ENCODE measurements around the gene LAMA3. TPM values are rescaled to one million over a fixed set of nuclear protein-coding genes. Genes with fewer than 3 reads are reported as not detected.
"Not testable (repeated sequence)": the region's sequence is repeated elsewhere in the genome, so short reads cannot be mapped to it uniquely, and the experiment has no call there.

The LAMA3 gene
- total RNA-seq, 1 experiment from 2014 or later: 6.4 TPM

- H3K4me3 ChIP-seq, H3K27me3 ChIP-seq, DNase-seq: not testable (repeated sequence)
- H3K9me3 ChIP-seq: peaks cover 11% of the 10 kb centered on the region
- peaks cover 27% of the 10 kb centered on the region for H3K36me3 ChIP-seq
Observed at GRCh38 chr18:23716079-23716478, 26.8 kb downstream of the LAMA3 start.

GRCh38 chr18:23716516-23716915 is 27.3 kb downstream of the LAMA3 start:
- Histone ChIP-seq H3K27me3 (no peaks in the 10 kb centered on the region), H3K4me3 (no peak overlapping the region), H3K36me3 (peaks cover 31% of the 10 kb centered on the region), H3K9me3 (peaks cover 11% of the 10 kb centered on the region)
- peak; percentile 46 for DNase-seq

DNA sequence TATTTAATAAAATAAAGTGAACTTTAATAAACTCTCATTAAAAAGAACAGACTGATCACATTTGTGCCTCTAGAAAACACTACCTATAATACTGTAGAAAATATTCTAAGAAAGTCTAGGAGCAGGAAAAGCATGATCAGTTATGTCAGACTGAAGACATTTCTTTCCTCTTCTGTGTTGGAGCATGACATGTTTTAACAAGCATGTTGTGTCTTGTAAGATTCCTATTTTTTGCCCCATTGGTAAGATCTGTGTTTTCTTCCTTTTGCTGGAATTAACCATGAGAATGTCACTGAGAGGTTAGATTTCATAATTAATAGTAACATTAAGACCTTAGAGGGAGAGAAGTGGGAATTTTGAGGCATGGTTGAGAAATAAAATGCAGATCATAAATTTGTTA is 27.7 kb downstream of the LAMA3 start:
- Histone ChIP-seq H3K9me3 (peaks cover 11% of the 10 kb centered on the region), H3K27me3 (no peaks in the 10 kb centered on the region), H3K36me3 (peaks cover 34% of the 10 kb centered on the region), H3K4me3 (no peak overlapping the region)
- no peak for DNase-seq

DNA sequence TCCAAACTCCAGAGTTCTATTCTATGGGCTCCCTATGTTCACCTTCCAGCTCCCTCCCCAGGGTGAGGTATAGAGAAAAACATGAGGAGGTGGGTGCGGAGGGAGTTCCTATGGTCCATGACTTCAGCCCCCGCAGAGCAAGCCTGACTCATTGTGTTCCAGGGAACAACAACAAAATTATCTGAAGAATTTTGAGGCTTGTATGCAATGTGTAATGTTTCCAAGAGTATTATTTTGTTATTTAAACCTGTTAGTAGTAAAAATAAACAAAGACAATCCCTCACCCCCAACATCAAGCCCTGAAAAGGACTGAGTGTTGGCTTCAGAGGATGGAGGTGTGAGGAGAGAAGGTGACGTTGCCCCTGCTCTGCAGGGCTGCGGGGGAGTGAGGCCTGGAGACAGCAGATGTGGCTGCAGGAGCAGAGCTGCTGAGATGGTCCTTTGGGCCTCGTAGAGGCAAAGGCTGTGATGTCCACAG is 29.0 kb downstream of the LAMA3 start:
- Histone ChIP-seq H3K36me3 (peaks cover 38% of the 10 kb centered on the region), H3K27me3 (no peaks in the 10 kb centered on the region), H3K4me3 (no peak overlapping the region), H3K9me3 (peaks cover 11% of the 10 kb centered on the region)
- peak; percentile 80 for DNase-seq

GRCh38 chr18:23718731-23719130 is 29.5 kb downstream of the LAMA3 start:
- no peak for DNase-seq
- Histone ChIP-seq H3K27me3 (no peaks in the 10 kb centered on the region), H3K9me3 (peaks cover 11% of the 10 kb centered on the region), H3K36me3 (peaks cover 38% of the 10 kb centered on the region), H3K4me3 (no peak overlapping the region)

DNA sequence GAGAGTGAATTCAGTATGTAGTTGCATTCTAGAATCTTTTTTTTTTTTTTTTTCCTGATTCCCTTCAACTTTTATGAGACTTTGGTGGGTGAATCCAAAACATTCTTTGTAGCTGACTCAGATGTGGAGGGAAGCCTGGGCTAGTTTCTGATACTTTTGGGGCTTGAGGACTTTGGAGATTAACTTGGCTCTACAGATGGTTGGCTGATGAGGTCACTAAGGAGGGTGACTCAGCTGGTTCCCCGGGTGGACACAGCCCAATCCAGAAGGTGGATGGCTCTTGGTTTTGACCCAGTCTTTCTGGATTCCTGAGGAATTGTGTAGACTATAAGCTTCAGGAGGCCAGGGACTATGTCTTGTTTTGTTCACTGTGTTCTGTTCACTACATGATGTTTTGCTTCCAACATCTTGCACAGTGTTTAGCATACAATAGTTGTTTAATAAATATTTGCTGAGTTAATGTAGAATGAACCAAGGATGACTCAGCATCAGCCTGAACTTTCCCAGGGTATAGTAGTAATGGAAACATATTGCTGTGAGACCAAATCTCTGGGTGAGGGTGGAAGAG is 30.5 kb downstream of the LAMA3 start:
- DNase-seq: peak; percentile 87
- Histone ChIP-seq H3K27me3 (no peaks in the 10 kb centered on the region), H3K36me3 (peaks cover 37% of the 10 kb centered on the region), H3K9me3 (peaks cover 11% of the 10 kb centered on the region), H3K4me3 (no peak overlapping the region)

DNA sequence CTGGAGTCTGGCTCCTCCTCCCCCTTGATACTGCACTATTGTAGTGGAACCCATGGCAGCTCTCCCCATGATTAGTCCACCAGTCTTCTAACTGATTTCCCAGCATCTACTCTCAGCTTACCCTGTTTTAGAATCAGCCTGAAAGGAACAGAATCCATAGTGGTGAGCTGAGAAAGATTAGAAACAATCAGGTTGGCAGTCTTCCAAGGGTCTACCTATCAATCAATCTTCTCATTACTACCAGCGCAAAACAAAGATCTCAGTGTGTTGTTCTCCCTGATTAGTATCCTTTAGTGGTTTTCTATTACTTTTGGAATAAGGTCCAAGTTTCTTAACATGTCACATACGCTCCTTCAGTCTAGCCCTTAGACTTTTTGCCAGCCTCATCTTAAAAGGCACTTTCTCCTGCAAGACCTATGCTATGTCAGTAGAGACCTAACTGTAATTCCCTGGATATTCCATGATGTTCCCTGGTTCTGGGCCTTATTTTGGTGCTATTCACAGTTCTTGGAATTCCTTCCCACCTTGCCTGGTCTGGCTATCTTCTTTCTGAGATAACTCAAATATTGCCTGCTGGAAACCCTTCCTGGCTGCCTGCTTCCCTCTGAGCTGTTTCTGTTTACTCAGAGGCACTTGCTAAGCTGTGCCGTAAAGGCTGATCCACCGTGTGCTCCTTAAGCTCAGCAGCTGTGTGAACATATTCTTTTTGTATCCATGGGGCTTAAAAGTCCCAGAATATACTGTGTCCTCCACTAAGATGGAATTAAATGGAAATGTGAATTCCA is 32.6 kb downstream of the LAMA3 start:
- Histone ChIP-seq H3K9me3 (peaks cover 11% of the 10 kb centered on the region), H3K36me3 (peaks cover 27% of the 10 kb centered on the region), H3K4me3 (no peak overlapping the region), H3K27me3 (no peaks in the 10 kb centered on the region)
- DNase-seq: peak; percentile 27

DNA sequence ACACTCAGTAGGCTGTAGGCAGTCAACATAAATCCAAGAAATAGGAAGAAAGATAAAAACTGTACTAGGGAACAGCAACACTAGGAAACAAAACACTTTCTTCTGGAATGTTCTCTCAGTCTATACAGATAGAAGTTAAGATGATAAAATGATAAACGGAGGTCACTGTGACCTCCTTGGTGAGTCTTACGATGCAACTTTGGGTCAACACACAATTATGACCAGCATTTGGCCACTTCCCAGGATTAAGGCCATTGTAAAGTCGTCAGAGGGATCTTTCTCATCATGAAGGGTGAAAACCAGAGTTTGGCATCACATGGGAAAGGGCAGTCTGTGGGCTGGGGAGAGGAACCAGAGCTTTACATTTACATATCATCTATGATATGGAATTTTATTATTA is 33.4 kb downstream of the LAMA3 start:
- H3K27me3 ChIP-seq: no peaks in the 10 kb centered on the region
- peaks cover 11% of the 10 kb centered on the region for H3K9me3 ChIP-seq
- no peak for DNase-seq
- H3K4me3 ChIP-seq: no peak overlapping the region
- peaks cover 27% of the 10 kb centered on the region for H3K36me3 ChIP-seq

DNA sequence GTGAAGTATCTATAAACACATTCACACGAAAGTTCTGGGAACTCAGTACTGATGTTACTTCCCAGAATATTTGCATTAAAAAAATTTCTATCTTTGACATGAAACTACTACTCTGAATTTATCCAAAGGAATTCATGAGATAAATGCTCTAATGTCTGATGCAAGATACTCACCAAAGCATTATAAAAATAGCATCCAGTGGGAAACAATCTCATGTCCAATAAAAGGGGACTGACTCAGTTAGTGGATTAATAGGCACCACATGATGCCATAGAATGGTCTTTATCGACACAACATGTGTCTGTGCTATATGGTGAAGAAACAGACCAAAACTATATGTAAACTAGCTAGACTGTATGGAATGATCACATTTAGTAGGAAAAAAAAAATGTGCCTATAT is 33.9 kb downstream of the LAMA3 start:
- peaks cover 11% of the 10 kb centered on the region for H3K9me3 ChIP-seq
- no peak for DNase-seq
- H3K36me3 ChIP-seq: peaks cover 27% of the 10 kb centered on the region
- H3K4me3 ChIP-seq: no peak overlapping the region
- H3K27me3 ChIP-seq: no peaks in the 10 kb centered on the region

DNA sequence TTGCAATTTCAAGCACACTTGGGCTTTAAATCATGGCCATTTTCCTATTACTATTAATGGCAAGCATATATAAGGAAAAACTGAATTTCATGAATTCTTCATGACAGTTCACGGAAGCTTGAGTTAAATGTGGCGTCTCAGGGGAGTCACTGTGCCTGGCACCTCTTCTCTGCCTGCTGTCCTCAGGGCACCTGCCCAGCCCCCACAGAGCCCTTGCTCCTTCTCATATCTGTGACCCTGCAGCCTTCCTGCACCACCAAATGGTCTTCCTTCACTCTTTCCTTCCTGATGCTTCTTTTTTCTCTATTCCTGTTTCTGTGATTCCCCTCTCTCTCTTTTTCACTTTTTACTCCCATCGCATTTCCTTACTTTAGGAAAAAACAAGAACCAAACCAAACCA is 35.4 kb downstream of the LAMA3 start:
- Histone ChIP-seq H3K4me3 (no peak overlapping the region), H3K9me3 (peaks cover 11% of the 10 kb centered on the region), H3K27me3 (no peaks in the 10 kb centered on the region), H3K36me3 (peaks cover 27% of the 10 kb centered on the region)
- no peak for DNase-seq

DNA sequence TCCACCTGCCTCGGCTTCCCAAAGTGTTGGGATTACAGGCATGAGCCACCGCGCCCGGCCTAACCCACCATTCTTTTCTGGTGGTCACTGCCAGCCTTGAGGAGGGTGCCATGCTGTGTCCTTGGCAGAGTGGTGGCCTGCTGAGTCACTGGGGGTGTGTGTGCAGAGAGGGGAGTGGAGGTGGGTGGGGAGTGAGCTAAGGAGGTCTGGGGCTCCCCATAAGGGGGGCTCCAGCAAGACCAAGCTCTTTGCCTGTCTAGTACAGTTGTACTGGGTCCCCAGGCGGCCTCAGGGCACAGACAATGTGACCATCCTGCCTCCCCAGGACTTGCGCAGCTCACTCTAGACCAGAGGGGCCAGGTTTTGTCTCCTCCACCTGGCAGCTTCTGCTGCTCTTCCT is 36.1 kb downstream of the LAMA3 start:
- H3K27me3 ChIP-seq: no peaks in the 10 kb centered on the region

GRCh38 chr18:23725827-23726661 is 36.8 kb downstream of the LAMA3 start:
- H3K9me3 ChIP-seq: no peaks in the 10 kb centered on the region; the same call in 1 of the 2 replicates

More for the DNA sequence above, 36.1 kb downstream of the LAMA3 start:
- DNase-seq: peak; percentile 24
- no peak overlapping the region for H3K4me3 ChIP-seq
- H3K36me3 ChIP-seq: peaks cover 21% of the 10 kb centered on the region
- peaks cover 5% of the 10 kb centered on the region for H3K9me3 ChIP-seq

GRCh38 chr18:23727707-23728493 is 38.6 kb downstream of the LAMA3 start:
- Histone ChIP-seq H3K27me3 (no peaks in the 10 kb centered on the region), H3K36me3 (peaks cover 3% of the 10 kb centered on the region)
- no peak for DNase-seq

More at GRCh38 chr18:23725827-23726661, 36.8 kb downstream of the LAMA3 start:
- H3K36me3 ChIP-seq: peaks cover 15% of the 10 kb centered on the region
- DNase-seq: no peak
- no peaks in the 10 kb centered on the region for H3K27me3 ChIP-seq
- no peak overlapping the region for H3K4me3 ChIP-seq

DNA sequence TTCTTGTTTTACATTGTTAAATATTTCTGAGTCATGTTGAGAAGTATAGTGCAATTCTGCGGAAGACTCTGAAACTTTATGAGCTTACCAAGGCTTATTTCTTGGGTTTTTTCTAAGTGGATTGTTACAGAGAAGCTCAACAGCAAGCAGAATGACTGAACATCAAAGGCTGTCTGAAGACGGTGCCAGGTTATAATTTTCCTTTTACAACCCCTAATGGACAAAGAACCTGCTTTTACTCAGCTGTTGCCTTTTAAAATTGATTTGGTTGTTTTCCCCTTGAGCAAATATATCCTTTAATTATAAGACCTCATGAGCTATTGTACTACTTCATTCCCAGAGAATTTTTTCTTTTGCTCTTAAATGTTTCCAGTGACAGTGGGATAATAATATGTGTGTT is 41.6 kb downstream of the LAMA3 start:
- no peaks in the 10 kb centered on the region for H3K27me3 ChIP-seq
- H3K9me3 ChIP-seq: no peaks in the 10 kb centered on the region
- no peak for DNase-seq
- H3K4me3 ChIP-seq: no peak overlapping the region
- peaks cover 3% of the 10 kb centered on the region for H3K36me3 ChIP-seq

More at GRCh38 chr18:23727707-23728493, 38.6 kb downstream of the LAMA3 start:
- H3K4me3 ChIP-seq: no peak overlapping the region
- H3K9me3 ChIP-seq: no peaks in the 10 kb centered on the region

DNA sequence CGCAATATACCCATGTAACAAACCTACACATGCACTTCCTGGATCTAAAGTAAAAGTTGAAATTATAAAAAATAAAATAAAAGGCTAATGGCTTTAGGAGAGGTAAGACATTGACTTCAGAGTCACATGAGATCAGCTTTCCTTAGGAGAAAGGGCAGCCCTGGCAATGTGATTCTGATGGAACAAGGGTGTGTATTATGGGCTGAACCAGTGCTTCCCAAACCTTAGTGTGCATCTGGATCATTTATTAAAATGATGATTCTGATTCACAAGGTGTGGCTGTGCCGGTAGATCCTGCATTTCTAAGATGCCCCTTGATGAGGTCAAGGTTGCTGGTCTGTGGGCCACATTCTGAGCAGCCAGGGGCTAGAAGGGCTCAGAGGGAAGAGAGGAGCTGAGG is 42.6 kb downstream of the LAMA3 start:
- Histone ChIP-seq H3K4me3 (no peak overlapping the region), H3K27me3 (no peaks in the 10 kb centered on the region), H3K9me3 (no peaks in the 10 kb centered on the region), H3K36me3 (peaks cover 3% of the 10 kb centered on the region)
- no peak for DNase-seq

GRCh38 chr18:23732439-23732838 is 43.2 kb downstream of the LAMA3 start:
- DNase-seq: no peak
- H3K9me3 ChIP-seq: no peaks in the 10 kb centered on the region
- H3K36me3 ChIP-seq: peaks cover under 1% of the 10 kb centered on the region
- no peaks in the 10 kb centered on the region for H3K27me3 ChIP-seq
- no peak overlapping the region for H3K4me3 ChIP-seq
